GM21367 (cell line): Measurements from ENCODE around the gene NGFR.
"Not testable (repeated sequence)": the region's sequence is repeated elsewhere in the genome, so short reads cannot be mapped to it uniquely, and the experiment has no call there.

Experiments used
- ATAC-seq: cut with Tn5 transposase; IDR thresholded peaks from one replicate; pipeline ENCODE4 v1.9.1; 2021; ENCODE audit not compliant: unreplicated experiment

Gene NGFR

DNA sequence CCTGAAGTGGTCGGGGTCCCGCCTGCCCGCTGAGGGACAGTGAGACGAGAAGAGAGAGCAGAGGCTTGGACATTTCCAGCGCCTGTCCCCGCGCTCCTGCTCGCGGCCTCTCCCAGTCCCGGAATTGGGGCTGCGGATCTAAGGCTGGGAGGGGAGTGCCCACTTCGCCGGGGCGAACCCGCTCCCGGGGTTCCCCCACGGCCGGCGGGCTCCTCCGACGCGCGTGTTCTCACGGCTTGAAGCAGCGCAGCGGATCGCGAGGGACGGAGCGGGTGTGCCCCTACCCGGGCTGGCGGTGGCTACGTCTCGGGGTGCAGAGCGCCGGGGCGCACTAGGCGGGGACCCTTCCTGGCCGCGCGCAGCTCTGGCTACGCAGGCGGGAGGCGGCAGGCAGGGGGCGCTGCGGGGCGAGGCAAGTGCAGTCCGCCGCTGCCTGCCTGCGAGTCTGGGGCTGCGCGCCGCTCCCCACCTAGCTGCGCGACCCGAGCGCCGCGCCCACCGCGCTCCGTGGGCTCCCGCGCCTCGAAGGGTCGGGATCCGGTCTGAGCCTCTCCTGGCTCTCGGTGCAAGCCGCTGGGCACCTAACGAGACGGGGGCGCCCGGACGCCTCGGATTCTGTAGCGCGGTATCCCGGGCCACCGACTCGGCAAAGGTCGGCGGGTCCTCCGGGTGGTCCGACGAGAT is 1.2 kb downstream of the NGFR start:
- no peak for ATAC-seq

GRCh38 chr17:49496867-49497147 is 1.7 kb downstream of the NGFR start:
- no peak for ATAC-seq

DNA sequence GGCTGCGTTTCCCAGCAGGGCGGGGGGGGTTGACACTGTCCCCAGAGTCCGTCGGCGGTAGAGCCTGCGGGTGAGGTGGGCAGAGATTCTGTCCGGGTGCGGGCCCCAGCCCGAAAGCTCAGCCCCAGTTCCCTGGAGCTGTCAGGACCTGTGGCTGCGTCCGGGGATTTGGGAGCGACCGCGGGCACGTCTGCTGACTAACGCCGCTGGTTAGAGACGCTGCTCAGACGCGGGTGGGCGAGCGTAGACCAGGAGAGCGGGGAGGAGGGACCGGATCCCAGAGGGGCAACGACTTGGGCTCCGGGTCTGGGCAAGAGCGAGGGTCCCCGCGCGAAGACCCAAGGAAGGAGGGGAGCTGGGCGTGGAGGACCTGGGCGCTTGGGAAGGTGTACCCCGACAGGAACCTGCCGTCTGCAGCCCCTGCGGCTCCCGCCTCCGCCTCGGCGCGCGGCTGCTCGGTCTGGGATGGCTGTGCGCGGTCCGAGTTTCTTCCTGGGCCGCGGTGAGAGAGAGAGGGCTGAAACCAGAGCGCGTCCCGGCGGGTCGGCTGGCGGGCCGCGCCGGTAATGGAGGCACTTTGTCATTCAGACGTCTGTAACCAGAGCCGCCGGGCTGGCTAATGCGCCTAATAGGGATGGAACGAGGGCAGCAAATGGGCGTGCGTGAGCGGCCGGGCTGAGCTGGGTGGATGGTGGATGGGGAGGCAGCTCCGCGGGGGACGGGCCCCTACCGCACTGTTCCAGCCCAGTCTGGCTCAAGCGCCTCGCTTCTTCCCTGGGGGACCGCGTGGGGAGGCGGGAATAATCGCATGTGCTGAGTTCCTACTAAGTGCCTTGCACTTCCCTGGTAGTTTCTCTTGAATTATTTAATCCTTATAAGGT is 2.3 kb downstream of the NGFR start:
- ATAC-seq = no peak

DNA sequence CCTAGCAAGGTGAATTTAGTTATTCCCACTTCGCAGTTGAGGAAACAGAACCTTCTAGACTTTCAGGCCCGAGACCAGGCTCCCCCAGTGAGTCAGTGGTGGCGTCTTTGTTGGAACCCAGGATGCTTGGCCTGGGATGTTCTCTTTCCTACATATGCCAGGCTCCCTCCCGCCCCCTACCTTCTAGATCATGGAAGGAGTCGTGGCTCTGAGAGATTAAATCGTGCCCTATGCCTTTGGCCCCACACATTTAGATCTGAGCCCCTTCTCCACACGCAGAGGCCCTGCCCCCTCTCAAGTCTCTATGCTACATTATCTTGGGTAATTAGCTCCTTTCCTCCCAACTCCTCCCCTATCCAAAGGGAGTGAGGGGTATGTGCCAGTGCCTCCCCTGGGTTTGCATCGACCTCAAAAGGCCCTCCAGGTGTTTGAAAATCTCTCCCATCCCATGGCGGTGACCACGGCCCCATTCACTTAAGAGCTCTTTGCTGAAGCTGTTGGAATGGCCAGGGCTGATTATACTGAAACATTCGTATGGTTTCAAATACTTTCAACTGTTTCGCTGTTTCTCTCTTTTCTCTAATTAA is 3.0 kb downstream of the NGFR start:
- no peak for ATAC-seq

- ATAC-seq = no peak
Measured at GRCh38 chr17:49501496-49501895, 6.4 kb downstream of the NGFR start.

GRCh38 chr17:49502254-49502653 is 7.2 kb downstream of the NGFR start:
- ATAC-seq = no peak

DNA sequence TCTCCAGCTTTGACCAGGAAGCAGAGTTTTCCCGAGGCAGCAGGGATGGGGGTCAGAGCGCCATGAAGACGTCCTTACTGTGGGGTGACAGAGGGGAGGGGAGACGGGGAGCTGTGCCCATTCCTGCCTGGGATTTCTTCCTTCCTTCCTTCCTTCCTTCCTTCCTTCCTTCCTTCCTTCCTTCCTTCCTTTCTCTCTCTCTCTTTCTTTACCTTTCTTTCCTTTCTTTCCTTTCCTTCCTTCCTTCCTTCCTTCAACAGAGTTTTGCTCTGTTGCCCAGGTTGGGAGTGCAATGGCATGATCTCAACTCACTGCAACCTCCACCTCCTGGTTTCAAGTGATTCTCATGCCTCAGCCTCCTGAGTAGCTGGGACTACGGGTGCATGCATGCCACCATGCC is 7.6 kb downstream of the NGFR start:
- ATAC-seq = not testable (repeated sequence)

DNA sequence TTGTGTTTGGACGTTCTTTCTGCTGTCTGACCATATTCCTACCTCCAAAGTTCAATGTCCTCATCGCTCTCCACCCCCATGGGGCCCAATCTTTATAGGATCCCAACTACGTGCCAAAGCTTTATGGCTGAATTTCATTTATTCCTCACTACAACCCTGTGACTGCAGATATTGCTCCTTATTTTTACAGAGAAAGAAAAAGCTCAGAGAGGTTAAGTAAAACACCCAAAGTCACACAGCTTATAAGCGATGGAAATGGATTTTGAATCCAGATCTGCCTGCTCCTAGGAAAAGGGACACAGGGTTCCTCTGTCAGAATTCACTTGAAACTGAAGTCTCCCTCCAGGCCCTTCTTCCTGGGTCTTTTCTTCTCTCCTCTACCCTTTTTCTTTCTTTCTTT is 9.3 kb downstream of the NGFR start:
- no peak for ATAC-seq

- ATAC-seq = no peak
Measured at GRCh38 chr17:49505854-49506253, 10.8 kb downstream of the NGFR start.

GRCh38 chr17:49506282-49506681 is 11.2 kb downstream of the NGFR start:
- no peak for ATAC-seq

- no peak for ATAC-seq
Measured at GRCh38 chr17:49508061-49508865, 13.2 kb downstream of the NGFR start.

DNA sequence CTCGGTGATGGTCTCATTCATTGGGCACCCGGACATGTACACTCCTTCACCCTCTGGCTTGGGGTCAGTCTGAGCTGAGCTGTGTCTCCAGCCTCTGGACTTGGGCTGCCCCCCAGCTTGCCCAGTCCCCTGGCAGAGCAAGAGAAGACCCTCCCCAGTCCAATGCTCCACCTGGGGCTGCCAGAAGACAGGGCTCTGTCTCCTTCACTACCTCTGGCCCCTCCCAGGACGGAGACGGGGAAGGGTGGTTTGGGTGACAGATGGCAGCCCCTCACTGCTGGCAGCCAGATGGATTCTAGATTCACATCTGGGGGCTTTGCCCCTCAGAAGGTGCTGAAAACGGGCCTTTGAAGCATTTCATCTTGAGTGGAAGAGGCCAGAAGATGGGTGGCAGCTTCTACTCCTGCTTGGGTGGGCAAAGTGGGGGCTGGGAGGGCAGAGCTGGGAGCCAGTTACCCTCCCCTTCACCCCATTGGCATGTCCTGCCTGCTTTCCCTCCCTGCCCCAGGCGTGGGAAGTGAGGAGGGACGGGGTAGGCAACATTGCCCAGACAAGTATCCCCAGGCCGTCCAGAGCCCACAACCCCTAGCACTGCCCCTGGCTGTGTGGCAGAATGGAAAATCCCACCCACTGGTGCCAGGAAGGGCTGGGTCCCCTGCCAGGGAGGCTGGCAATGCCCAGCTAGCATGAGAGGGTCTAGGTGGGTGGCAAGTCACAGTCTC is 13.9 kb downstream of the NGFR start:
- ATAC-seq = no peak

GRCh38 chr17:49509588-49509917 is 14.5 kb downstream of the NGFR start:
- no peak for ATAC-seq

DNA sequence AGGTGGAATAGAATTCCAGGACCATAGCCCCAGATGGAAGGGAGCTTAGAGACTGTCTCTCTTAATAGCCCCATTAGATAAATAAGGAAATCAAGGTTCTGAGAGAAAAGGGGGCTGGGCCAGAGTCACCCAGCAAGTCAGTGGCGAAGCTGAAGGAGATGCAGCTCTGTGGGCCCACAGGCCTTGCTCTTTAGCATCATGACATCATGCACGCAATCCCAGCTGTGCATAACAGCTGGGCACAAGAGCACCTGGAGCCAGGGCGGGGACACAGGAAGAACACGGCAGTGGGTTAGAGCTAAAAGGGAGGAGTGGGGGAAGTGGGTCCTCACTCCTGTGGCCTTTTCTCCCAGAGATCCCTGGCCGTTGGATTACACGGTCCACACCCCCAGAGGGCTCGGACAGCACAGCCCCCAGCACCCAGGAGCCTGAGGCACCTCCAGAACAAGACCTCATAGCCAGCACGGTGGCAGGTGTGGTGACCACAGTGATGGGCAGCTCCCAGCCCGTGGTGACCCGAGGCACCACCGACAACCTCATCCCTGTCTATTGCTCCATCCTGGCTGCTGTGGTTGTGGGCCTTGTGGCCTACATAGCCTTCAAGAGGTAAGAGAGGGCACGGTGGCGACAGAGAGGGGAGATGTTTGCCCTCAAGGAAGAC is 15.1 kb downstream of the NGFR start:
- no peak for ATAC-seq

DNA sequence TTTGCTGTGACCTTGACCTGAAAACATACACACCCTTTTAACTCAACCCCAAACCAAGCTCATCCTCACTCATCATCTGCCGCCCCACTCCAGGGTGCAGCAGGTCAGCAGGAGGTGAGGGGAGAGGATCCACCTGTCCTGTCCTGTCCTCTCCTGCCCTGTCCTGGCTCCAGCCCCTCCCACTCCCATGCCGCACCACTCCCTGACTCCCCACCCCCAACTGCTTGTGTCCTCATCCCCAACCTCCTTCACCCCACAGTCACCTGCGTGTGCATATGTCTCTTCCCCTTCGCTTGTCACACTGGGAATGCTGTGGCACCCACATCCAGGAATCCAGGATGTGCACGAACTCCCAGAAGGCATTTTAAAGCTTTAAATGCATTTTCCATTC is 15.6 kb downstream of the NGFR start:
- ATAC-seq = no peak

DNA sequence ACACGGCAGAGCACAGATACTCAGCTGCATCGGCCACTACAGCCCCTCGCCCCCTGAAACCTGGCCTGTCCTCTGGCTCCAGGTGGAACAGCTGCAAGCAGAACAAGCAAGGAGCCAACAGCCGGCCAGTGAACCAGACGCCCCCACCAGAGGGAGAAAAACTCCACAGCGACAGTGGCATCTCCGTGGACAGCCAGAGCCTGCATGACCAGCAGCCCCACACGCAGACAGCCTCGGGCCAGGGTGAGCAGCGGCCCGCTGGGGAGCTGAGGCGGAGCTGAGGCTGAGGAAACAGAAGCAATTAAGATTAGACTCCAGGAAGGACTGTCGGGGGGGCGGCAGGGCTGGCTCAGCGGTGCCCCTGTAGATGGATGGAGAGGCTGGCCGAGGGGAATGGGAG is 16.7 kb downstream of the NGFR start:
- ATAC-seq = no peak

DNA sequence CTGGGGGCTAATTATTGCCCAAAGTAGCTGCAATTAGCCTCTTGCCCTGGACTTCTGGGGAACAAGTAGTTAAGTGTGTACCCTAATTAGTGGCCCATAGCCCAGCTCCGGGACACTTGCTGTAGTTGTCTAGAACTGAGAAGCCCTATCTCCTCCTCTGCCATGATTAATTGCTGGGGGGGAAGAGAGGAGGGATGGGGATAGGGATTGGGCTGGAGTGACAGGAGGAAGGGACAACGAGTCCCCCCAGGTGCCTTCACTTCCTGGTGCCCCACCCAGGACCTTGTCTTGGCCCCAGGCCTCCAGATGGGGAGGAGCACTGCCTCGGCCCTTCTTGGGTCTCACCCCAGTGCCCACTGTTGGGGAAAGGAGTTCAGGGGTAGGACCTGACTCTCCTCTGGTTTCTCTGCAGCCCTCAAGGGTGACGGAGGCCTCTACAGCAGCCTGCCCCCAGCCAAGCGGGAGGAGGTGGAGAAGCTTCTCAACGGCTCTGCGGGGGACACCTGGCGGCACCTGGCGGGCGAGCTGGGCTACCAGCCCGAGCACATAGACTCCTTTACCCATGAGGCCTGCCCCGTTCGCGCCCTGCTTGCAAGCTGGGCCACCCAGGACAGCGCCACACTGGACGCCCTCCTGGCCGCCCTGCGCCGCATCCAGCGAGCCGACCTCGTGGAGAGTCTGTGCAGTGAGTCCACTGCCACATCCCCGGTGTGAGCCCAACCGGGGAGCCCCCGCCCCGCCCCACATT is 17.4 kb downstream of the NGFR start:
- no peak for ATAC-seq

GRCh38 chr17:49513044-49513395 is 17.9 kb downstream of the NGFR start:
- no peak for ATAC-seq

- ATAC-seq = no peak
Measured at GRCh38 chr17:49513641-49514040, 18.5 kb downstream of the NGFR start.
